ENCODE measurements around the gene NSMCE1.

- no peak for TF ChIP-seq CTCF (conservative IDR thresholded peaks at IDR 0.05; ENCODE audit: low read depth, low read length)
- TF ChIP-seq EZH2 (IDR thresholded peaks at IDR 0.05; ENCODE audit: borderline replicate concordance, low read depth, low read length, poor library complexity, severe bottlenecking) = no peak
Observed at GRCh38 chr16:27202923-27203506, 65.6 kb downstream of the NSMCE1 start.

Measured in A673 (cell line).